ENCODE measurements around the gene QRFP. TPM values are rescaled to one million over a fixed set of nuclear protein-coding genes. Genes with fewer than 3 reads are reported as not detected.

The QRFP gene, protein sequence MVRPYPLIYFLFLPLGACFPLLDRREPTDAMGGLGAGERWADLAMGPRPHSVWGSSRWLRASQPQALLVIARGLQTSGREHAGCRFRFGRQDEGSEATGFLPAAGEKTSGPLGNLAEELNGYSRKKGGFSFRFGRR
- not detected for total RNA-seq

GRCh38 chr9:130896233-130897014 lies at the start of gene QRFP:
Gene QRFP (minus strand): TSS chr9:130896812. CDS start chr9:130893838, 2,974 bp downstream.
- no peak within 1 kb of the TSS for H3K4me3 Mint-ChIP-seq
- H3K27ac Mint-ChIP-seq = no peak within 1 kb of the TSS
- no peaks in the 10 kb centered on the region for H3K27me3 Mint-ChIP-seq (ENCODE audit: low read depth)
- no peaks in the 10 kb centered on the region for H3K36me3 Mint-ChIP-seq (ENCODE audit: insufficient read depth in 2 of 2)
- no peaks in the 10 kb centered on the region for H3K4me1 Mint-ChIP-seq (ENCODE audit: low read depth)
- ATAC-seq (replicated peaks in 1 of 2) (no peak), DNase-seq (no peak)
- no peaks in the 10 kb centered on the region for H3K9me3 Mint-ChIP-seq

GRCh38 chr9:130945173-130945572 lies 48.6 kb upstream of the QRFP start:
- peaks cover 0 to under 1% of the 10 kb centered on the region in 2 donors for H3K36me3 Mint-ChIP-seq (ENCODE audit: insufficient read depth in 2 of 2)

DNA sequence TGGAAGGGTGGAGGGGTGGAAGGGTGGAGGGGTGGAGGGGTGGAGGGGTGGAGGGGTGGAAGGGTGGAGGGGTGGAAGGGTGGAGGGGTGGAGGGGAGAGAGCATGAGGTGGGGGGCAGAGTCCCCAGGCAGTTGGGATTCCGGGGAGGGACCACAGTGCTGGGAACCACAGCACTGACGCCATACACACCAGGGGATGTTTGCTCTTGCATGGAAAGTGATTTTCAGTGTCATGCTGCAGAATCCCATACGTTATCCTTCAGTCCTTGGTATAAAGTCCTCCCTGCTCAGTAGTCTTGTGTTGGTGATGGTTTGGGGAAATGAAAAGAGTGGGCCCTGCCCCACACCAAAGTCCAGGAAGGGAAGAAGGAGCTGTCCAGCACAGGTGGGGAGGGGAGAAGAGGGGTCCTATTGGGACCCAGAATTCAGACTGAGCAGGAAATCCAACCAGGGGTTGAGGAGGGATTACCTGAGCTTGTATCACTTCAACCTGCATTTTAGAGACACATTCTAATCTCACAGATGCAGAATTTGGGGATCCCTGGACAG lies 48.0 kb upstream of the QRFP start:
- Mint-ChIP-seq H3K9me3 (no peaks in the 10 kb centered on the region), H3K4me1 (ENCODE audit: low read depth) (peaks cover 13% of the 10 kb centered on the region), H3K4me3 (no peak overlapping the region), H3K36me3 (ENCODE audit: insufficient read depth in 2 of 2) (no peaks in the 10 kb centered on the region), H3K27ac (no peak overlapping the region), H3K27me3 (ENCODE audit: low read depth) (peaks cover 65% of the 10 kb centered on the region)
- ATAC-seq (replicated peaks in 1 of 2) (no peak), DNase-seq (no peak)

More at GRCh38 chr9:130945173-130945572, 48.6 kb upstream of the QRFP start:
- no peaks in the 10 kb centered on the region for H3K9me3 Mint-ChIP-seq
- no peak overlapping the region for H3K27ac Mint-ChIP-seq
- no peak for DNase-seq
- peaks cover 12% of the 10 kb centered on the region for H3K4me1 Mint-ChIP-seq (ENCODE audit: low read depth)
- ATAC-seq (replicated peaks in 1 of 2) = no peak
- peaks cover 68% of the 10 kb centered on the region for H3K27me3 Mint-ChIP-seq (ENCODE audit: low read depth)
- no peak overlapping the region for H3K4me3 Mint-ChIP-seq

GRCh38 chr9:130943777-130944176 lies 47.2 kb upstream of the QRFP start:
- no peaks in the 10 kb centered on the region for H3K9me3 Mint-ChIP-seq
- DNase-seq = no peak
- peaks cover 13% of the 10 kb centered on the region for H3K4me1 Mint-ChIP-seq (ENCODE audit: low read depth)
- peaks cover 57% of the 10 kb centered on the region for H3K27me3 Mint-ChIP-seq (ENCODE audit: low read depth)
- H3K36me3 Mint-ChIP-seq (ENCODE audit: insufficient read depth in 2 of 2) = no peaks in the 10 kb centered on the region
- no peak for ATAC-seq (replicated peaks in 1 of 2)
- H3K4me3 Mint-ChIP-seq = no peak overlapping the region
- no peak overlapping the region for H3K27ac Mint-ChIP-seq

DNA sequence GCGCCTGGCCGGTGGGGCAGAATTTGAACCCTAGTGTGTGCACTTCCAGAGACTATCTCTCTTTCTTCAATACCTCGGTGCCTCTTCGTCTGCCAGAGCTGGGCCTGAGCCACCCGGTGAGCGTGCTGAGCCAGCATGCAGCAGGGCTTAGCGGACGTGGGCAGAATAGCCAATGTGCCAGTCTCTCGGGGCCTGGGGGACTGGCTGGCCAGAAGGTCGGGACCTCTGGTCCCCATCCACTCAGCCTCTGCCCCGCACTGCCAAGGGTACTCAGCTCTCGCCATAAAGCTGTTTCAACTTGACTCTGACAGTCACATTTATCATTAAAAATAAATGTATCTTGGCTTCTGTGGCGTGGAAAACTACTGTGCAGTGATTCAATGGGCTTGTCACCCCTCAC lies 46.6 kb upstream of the QRFP start:
- Mint-ChIP-seq H3K27me3 (ENCODE audit: low read depth) (peaks cover 52% of the 10 kb centered on the region), H3K4me3 (no peak overlapping the region), H3K4me1 (ENCODE audit: low read depth) (peaks cover 13% of the 10 kb centered on the region), H3K27ac (no peak overlapping the region), H3K36me3 (ENCODE audit: insufficient read depth in 2 of 2) (no peaks in the 10 kb centered on the region), H3K9me3 (no peaks in the 10 kb centered on the region)
- ATAC-seq (replicated peaks in 1 of 2) = no peak
- DNase-seq = no peak

DNA sequence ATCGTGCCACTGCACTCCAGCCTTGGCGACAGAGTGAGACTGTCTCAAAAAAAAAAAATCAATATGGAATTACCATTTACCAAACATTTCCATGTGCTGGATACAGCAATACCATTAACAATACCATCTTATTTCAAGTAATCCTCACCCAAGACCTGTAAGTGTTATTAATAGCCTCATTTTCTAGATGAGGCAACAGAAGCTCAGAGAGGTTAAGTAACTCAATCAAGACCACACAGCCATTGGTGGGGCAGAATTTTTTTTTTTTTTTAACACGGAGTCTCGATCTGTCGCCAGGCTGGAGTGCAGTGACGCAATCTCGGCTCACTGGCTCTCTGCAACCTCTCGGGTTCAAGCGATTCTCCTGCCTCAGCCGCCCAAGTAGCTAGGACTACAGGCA lies 46.1 kb upstream of the QRFP start:
- no peaks in the 10 kb centered on the region for H3K36me3 Mint-ChIP-seq (ENCODE audit: insufficient read depth in 2 of 2)
- no peak overlapping the region for H3K4me3 Mint-ChIP-seq
- H3K9me3 Mint-ChIP-seq = no peaks in the 10 kb centered on the region
- DNase-seq = no peak
- peaks cover 13% of the 10 kb centered on the region for H3K4me1 Mint-ChIP-seq (ENCODE audit: low read depth)
- ATAC-seq (replicated peaks in 1 of 2) = no peak
- H3K27me3 Mint-ChIP-seq (ENCODE audit: low read depth) = peaks cover 51% of the 10 kb centered on the region
- no peak overlapping the region for H3K27ac Mint-ChIP-seq

DNA sequence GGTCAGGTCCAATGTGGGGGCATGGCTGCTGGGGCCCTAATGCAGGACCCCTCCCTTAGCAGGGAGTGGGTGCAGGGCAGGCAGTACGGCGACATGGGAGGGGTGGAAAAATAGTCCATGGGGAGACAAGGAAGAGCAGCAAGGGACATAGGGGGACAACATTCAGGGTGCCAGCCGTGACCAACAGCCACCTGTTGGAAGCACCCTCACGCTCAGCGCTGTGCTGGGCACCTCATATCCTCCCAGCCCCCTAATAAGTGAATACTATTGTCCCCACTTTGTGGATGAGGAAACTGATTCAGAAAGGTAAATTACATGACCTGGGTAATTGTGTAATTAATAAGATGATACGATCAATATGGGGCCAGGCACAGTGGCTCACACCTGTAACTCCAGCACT lies 45.5 kb upstream of the QRFP start:
- Mint-ChIP-seq H3K36me3 (ENCODE audit: insufficient read depth in 2 of 2) (no peaks in the 10 kb centered on the region), H3K9me3 (no peaks in the 10 kb centered on the region), H3K27ac (no peak overlapping the region), H3K27me3 (ENCODE audit: low read depth) (peaks cover 57% of the 10 kb centered on the region), H3K4me3 (no peak overlapping the region), H3K4me1 (ENCODE audit: low read depth) (peaks cover 13% of the 10 kb centered on the region)
- no peak for ATAC-seq (replicated peaks in 1 of 2)
- no peak for DNase-seq

- Mint-ChIP-seq H3K36me3 (ENCODE audit: insufficient read depth in 2 of 2) (no peaks in the 10 kb centered on the region), H3K4me3 (peak overlapping the region; percentile 10 to 55), H3K9me3 (no peaks in the 10 kb centered on the region), H3K27me3 (ENCODE audit: low read depth) (peaks cover 59% of the 10 kb centered on the region), H3K4me1 (ENCODE audit: low read depth) (peaks cover 13% of the 10 kb centered on the region), H3K27ac (no peak overlapping the region)
- peak; percentile 81 to 82 for DNase-seq
- ATAC-seq (replicated peaks in 1 of 2) = peak; percentile 79 to 80
Observed at GRCh38 chr9:130940693-130941576, 44.3 kb upstream of the QRFP start.

DNA sequence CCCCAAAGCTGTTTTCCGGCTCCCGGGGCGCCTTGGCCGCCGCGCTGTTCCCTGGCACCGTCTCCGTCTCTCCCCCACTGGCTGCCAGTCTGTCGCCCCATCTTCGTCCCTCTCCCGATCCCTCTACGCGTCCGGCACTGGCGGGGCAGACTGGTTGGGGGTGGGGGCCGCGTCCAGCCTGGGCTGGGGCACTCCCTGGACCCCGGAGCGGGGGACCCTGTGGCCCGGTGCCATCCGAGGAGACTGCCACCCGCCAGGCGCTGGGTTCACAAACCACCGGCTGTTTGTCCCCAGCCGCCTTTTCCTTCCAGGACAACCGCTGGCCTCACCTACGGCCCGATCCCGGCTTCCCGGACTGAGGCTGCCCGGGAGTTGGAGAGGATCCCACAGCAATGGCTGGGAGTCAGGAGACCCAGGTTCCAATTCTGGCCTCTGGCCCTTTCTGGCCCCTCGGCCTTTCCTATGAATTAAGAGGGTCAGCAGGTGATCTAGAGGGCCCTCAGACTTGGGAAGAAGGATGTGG lies 43.5 kb upstream of the QRFP start:
- DNase-seq (no peak), ATAC-seq (replicated peaks in 1 of 2) (no peak)
- peak overlapping the region; percentile 24 to 55 for H3K4me3 Mint-ChIP-seq
- H3K27ac Mint-ChIP-seq = no peak overlapping the region
- no peaks in the 10 kb centered on the region for H3K9me3 Mint-ChIP-seq
- H3K4me1 Mint-ChIP-seq (ENCODE audit: low read depth) = peaks cover 13% of the 10 kb centered on the region
- H3K27me3 Mint-ChIP-seq (ENCODE audit: low read depth) = peaks cover 54% of the 10 kb centered on the region
- H3K36me3 Mint-ChIP-seq (ENCODE audit: insufficient read depth in 2 of 2) = no peaks in the 10 kb centered on the region

DNA sequence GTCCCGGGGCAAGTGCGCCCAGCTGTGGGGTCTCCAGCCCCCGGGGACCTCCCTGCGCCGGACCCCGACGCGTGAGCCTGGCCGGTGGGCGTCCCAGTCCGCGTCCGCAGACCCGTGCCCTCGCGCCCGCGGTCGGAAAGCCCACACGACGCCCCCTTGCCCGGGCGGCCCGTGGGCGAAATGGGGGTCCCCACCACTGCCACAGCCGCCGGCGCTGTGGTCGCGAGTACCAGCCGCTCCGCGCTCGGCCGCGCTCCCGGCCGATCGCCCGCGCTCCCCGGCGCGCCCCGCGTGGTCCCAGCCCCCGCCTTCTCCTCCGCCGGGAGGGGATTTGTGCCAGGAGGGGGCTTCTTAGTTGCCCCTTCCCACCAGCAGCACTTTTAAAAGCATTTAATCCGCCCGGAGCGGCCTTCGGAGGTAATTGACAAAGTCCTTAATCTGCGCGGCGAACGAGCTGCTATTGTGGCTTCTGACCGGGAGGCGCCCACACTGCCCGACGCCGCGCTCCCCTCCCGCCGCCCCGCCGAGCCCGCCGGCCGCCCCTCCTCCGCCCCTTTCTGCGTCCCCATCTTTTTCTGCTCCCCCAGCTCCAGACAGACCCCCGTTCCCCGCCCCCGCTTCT lies 42.9 kb upstream of the QRFP start:
- DNase-seq = peak in 1 of 2 donors; percentile 12
- H3K9me3 Mint-ChIP-seq = no peaks in the 10 kb centered on the region
- no peak overlapping the region for H3K27ac Mint-ChIP-seq
- peak overlapping the region; percentile 58 to 68 for H3K4me3 Mint-ChIP-seq
- no peaks in the 10 kb centered on the region for H3K36me3 Mint-ChIP-seq (ENCODE audit: insufficient read depth in 2 of 2)
- ATAC-seq (replicated peaks in 1 of 2) = no peak
- H3K4me1 Mint-ChIP-seq (ENCODE audit: low read depth) = peaks cover 13% of the 10 kb centered on the region
- H3K27me3 Mint-ChIP-seq (ENCODE audit: low read depth) = peaks cover 54% of the 10 kb centered on the region

GRCh38 chr9:130938652-130939404 lies 42.2 kb upstream of the QRFP start, which contains the start of gene FIBCD1:
Gene FIBCD1 (minus strand): TSS chr9:130939247. CDS start chr9:130938607, 640 bp downstream.
- DNase-seq = peak; percentile 41 to 52
- Mint-ChIP-seq H3K27ac (no peak within 1 kb of the TSS), H3K36me3 (ENCODE audit: insufficient read depth in 2 of 2) (no peaks in the 10 kb centered on the region), H3K9me3 (no peaks in the 10 kb centered on the region), H3K4me1 (ENCODE audit: low read depth) (peaks cover 13% of the 10 kb centered on the region), H3K27me3 (ENCODE audit: low read depth) (peaks cover 51% of the 10 kb centered on the region), H3K4me3 (peak within 1 kb of the TSS; percentile 77 to 89)
- peak; percentile 61 to 67 for ATAC-seq (replicated peaks in 1 of 2)

GRCh38 chr9:130938184-130938651 lies 41.6 kb upstream of the QRFP start:
- Mint-ChIP-seq H3K27ac (no peak overlapping the region), H3K9me3 (no peaks in the 10 kb centered on the region), H3K36me3 (ENCODE audit: insufficient read depth in 2 of 2) (no peaks in the 10 kb centered on the region), H3K4me1 (ENCODE audit: low read depth) (peaks cover 13% of the 10 kb centered on the region), H3K27me3 (ENCODE audit: low read depth) (peaks cover 49% of the 10 kb centered on the region), H3K4me3 (peak overlapping the region; percentile 63)
- no peak for ATAC-seq (replicated peaks in 1 of 2)
- DNase-seq = no peak

Data from activated T-cell treated with anti-CD3 and anti-CD28 coated beads, Interleukin-2, amount 50 U/mL, for 72 hours (primary cell).